Neural progenitor cell (in vitro differentiated cells): Measurements from ENCODE around the gene ABHD14A. TPM values are rescaled to one million over a fixed set of nuclear protein-coding genes. Genes with fewer than 3 reads are reported as not detected.
A peak's percentile ranks its signal among the peaks of the same experiment; 100 is the strongest.

Source experiments
- DNase-seq: peaks from one replicate; pipeline ENCODE4 v3.0.0-alpha.2; 2016; ENCODE audit warnings: low spot score
- H2AFZ ChIP-seq: fragments of 200-600 bp; sonication (generic); replicated peaks from 2 replicates; pipeline ENCODE4 v1.6.1; 2016; ENCODE audit warnings: antibody characterized with exemption
- H3F3A ChIP-seq: fragments of 200-600 bp; sonication (generic); 2 replicates; pipeline ENCODE4 v1.6.1; 2016; ENCODE audit warnings: antibody characterized with exemption, low read depth
- H3K27ac ChIP-seq: fragments of 200-600 bp; sonication (generic); 2 replicates; pipeline ENCODE4 v1.5.1; 2016; ENCODE audit warnings: mild to moderate bottlenecking
- H3K27me3 ChIP-seq: fragments of 200-600 bp; sonication (generic); 2 replicates; pipeline ENCODE4 v1.6.1; 2016; ENCODE audit warnings: mild to moderate bottlenecking, moderate library complexity
- H3K36me3 ChIP-seq: fragments of 200-600 bp; sonication (generic); 2 replicates; pipeline ENCODE4 v1.5.1; 2016
- H3K4me1 ChIP-seq: fragments of 200-600 bp; sonication (generic); 2 replicates; pipeline ENCODE4 v1.6.1; 2016; ENCODE audit warnings: mixed run types
- H3K4me2 ChIP-seq: fragments of 200-600 bp; sonication (generic); 2 replicates; pipeline ENCODE4 v1.6.1; 2016
- H3K4me3 ChIP-seq: fragments of 200-600 bp; sonication (generic); 2 replicates; pipeline ENCODE4 v1.5.1; 2016
- H3K79me2 ChIP-seq: fragments of 200-600 bp; sonication (generic); 2 replicates; pipeline ENCODE4 v1.6.1; 2016; ENCODE audit warnings: low read depth
- H3K9ac ChIP-seq: fragments of 200-600 bp; sonication (generic); 2 replicates; pipeline ENCODE4 v1.6.1; 2016
- H3K9me3 ChIP-seq: fragments of 200-600 bp; sonication (generic); 2 replicates; pipeline ENCODE4 v1.5.1; 2016; ENCODE audit warnings: low read depth
- H4K20me1 ChIP-seq: fragments of 200-600 bp; sonication (generic); 2 replicates; pipeline ENCODE4 v1.6.1; 2016; ENCODE audit warnings: low read depth
- H3K27ac Mint-ChIP-seq: 3 replicates; pipeline ENCODE4 v1.8.0; 2021; ENCODE audit warnings: mixed read lengths
- H3K27me3 Mint-ChIP-seq: 2 replicates; pipeline ENCODE4 v1.8.0; 2022; ENCODE audit warnings: low read depth, mild to moderate bottlenecking, inconsistent platforms, moderate library complexity, mixed read lengths; ENCODE audit not compliant: insufficient read depth
- H3K36me3 Mint-ChIP-seq: 3 replicates; pipeline ENCODE4 v1.8.0; 2021; ENCODE audit warnings: mixed read lengths
- H3K4me1 Mint-ChIP-seq: 3 replicates; pipeline ENCODE4 v1.8.0; 2021; ENCODE audit warnings: mixed read lengths
- H3K4me3 Mint-ChIP-seq: 3 replicates; pipeline ENCODE4 v1.8.0; 2021; ENCODE audit warnings: mild to moderate bottlenecking, moderate library complexity, mixed read lengths
- H3K9me3 Mint-ChIP-seq: 3 replicates; pipeline ENCODE4 v1.8.0; 2020; ENCODE audit warnings: mixed read lengths
- EZH2 ChIP-seq: fragments of 200-600 bp; sonication (generic); IDR thresholded peaks from 2 replicates; pipeline ENCODE4 v1.6.1; 2017; ENCODE audit warnings: antibody characterized with exemption, mild to moderate bottlenecking, moderate library complexity
- EZH2phosphoT487 ChIP-seq: fragments of 200-600 bp; sonication (generic); IDR thresholded peaks from 2 replicates; pipeline ENCODE4 v1.6.1; 2017; ENCODE audit warnings: antibody characterized with exemption
- total RNA-seq: library from RNA; depleted of rRNA; stranded (reverse); fragments of >200 nt; gene quantifications from 2 replicates; pipeline ENCODE4 v1.2.3, GENCODE V29; 2015; ENCODE audit warnings: low replicate concordance
- TF ChIP-seq, protein P1 (sequence below): fragments of 200-600 bp; sonication (generic); IDR thresholded peaks from 2 replicates; pipeline ENCODE4 v1.5.1; 2017; ENCODE audit warnings: antibody characterized with exemption, mild to moderate bottlenecking

Gene ABHD14A
- total RNA-seq, 1 donor from 2014 or later, result 4.0 TPM

DNA sequence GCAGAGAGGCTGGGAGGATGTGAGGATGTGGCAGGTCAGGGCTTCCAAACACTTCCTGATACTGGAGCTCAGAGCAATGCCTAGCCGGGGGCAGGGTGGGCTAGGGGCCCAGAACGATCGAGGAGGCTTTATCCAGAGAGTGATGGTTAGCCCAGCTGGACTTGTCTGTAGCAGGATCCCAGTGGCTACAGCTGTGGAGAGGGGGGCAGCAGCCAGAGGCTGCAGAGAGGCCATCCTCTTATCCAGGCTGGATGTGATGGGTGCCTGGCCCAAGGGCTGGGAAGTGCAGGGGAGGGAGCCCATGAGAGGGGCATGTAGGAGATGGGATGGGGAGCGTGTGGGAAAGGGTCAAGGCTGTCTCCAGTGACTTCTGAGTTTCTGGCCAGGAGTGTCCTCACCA, 28.1 kb upstream of the ABHD14A start:
- Histone ChIP-seq H3K27ac (no peak overlapping the region), H3K4me1 (peaks cover 3% of the 10 kb centered on the region), H3K9me3 (no peaks in the 10 kb centered on the region), H3K4me2 (no peak overlapping the region), H3K36me3 (no peaks in the 10 kb centered on the region), H2AFZ (no peak overlapping the region), H3F3A (no peaks in the 10 kb centered on the region), H3K79me2 (no peaks in the 10 kb centered on the region), H4K20me1 (no peaks in the 10 kb centered on the region), H3K9ac (no peak overlapping the region), H3K27me3 (peaks cover 46% of the 10 kb centered on the region), H3K4me3 (no peak overlapping the region)
- Mint-ChIP-seq H3K4me1 (no peaks in the 10 kb centered on the region), H3K36me3 (no peaks in the 10 kb centered on the region), H3K9me3 (no peaks in the 10 kb centered on the region), H3K4me3 (no peak overlapping the region), H3K27ac (no peak overlapping the region), H3K27me3 (peaks cover 10% of the 10 kb centered on the region)
- no peak for DNase-seq
- TF ChIP-seq EZH2phosphoT487 (no peak), EZH2 (no peak)
- TF ChIP-seq, protein P1, sequence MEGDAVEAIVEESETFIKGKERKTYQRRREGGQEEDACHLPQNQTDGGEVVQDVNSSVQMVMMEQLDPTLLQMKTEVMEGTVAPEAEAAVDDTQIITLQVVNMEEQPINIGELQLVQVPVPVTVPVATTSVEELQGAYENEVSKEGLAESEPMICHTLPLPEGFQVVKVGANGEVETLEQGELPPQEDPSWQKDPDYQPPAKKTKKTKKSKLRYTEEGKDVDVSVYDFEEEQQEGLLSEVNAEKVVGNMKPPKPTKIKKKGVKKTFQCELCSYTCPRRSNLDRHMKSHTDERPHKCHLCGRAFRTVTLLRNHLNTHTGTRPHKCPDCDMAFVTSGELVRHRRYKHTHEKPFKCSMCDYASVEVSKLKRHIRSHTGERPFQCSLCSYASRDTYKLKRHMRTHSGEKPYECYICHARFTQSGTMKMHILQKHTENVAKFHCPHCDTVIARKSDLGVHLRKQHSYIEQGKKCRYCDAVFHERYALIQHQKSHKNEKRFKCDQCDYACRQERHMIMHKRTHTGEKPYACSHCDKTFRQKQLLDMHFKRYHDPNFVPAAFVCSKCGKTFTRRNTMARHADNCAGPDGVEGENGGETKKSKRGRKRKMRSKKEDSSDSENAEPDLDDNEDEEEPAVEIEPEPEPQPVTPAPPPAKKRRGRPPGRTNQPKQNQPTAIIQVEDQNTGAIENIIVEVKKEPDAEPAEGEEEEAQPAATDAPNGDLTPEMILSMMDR, result no peak

DNA sequence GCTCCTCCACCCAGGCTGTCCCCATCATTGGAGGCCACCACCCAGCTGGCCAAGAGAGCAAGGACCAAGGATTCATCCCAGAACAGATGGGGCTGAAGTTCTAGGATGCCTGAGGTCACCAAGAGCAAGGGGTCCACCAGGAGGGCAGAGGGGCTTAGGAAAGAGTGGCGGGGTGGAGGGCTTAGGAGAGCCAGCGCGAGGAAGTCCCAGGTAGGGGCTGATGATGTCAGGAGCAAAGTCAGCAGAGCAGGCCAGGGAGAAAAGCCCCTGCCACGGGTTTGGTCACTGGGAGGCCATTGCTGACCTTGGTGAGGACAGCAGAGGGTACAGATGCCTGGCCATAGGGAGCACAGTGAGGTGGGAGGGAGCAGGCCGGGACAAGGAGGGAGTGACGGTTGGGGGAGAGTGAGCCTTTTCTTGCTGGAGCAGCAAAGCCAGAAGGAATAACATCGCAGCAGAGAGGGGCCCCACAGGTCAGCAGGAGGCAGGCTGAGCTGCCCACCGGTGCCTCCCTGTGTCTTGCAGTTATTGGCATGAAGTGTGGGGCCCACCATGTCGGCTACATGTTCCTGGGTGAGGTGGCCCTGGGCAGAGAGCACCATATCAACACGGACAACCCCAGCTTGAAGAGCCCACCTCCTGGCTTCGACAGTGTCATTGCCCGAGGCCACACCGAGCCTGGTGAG, 27.5 kb upstream of the ABHD14A start:
- no peak overlapping the region for H3K27ac ChIP-seq

DNA sequence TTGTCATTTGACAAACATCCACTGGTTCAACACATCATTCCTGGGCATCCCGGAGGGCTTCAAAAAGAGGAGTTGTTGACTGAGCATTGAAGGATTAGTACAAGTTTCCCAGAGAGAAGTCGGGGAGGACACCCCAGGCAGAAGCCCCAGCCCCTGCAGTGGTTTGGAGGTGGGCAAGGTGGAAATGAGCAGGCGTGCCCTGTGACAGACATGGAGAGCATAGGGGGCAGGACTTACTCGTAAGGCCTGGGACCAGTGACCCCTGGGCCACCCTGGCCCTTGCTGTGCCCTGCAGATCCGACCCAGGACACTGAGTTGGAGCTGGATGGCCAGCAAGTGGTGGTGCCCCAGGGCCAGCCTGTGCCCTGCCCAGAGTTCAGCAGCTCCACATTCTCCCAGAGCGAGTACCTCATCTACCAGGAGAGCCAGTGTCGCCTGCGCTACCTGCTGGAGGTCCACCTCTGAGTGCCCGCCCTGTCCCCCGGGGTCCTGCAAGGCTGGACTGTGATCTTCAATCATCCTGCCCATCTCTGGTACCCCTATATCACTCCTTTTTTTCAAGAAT, 26.8 kb upstream of the ABHD14A start:
- H3K27ac ChIP-seq, result no peak overlapping the region
- no peaks in the 10 kb centered on the region for H3K36me3 ChIP-seq
- H3K27me3 ChIP-seq, result peaks cover 53% of the 10 kb centered on the region
- H3K9me3 ChIP-seq, result no peaks in the 10 kb centered on the region
- H2AFZ ChIP-seq, result no peak overlapping the region
- Mint-ChIP-seq H3K4me1 (peaks cover 2% of the 10 kb centered on the region), H3K27me3 (peaks cover 10% of the 10 kb centered on the region), H3K4me3 (no peak overlapping the region), H3K27ac (no peak overlapping the region), H3K36me3 (no peaks in the 10 kb centered on the region), H3K9me3 (no peaks in the 10 kb centered on the region)
- no peaks in the 10 kb centered on the region for H3K79me2 ChIP-seq
- no peak overlapping the region for H3K4me3 ChIP-seq
- H3K4me2 ChIP-seq, result no peak overlapping the region
- H3K4me1 ChIP-seq, result no peaks in the 10 kb centered on the region
- DNase-seq, result no peak
- H3K9ac ChIP-seq, result no peak overlapping the region
- no peaks in the 10 kb centered on the region for H4K20me1 ChIP-seq
- no peak for TF ChIP-seq EZH2
- TF ChIP-seq, protein P1, result no peak
- TF ChIP-seq EZH2phosphoT487, result no peak
- no peaks in the 10 kb centered on the region for H3F3A ChIP-seq

More for the DNA sequence above, 27.5 kb upstream of the ABHD14A start:
- H3K36me3 Mint-ChIP-seq, result no peaks in the 10 kb centered on the region
- Histone ChIP-seq H3F3A (no peaks in the 10 kb centered on the region), H3K4me3 (no peak overlapping the region), H3K9ac (no peak overlapping the region), H3K36me3 (no peaks in the 10 kb centered on the region), H3K9me3 (no peaks in the 10 kb centered on the region), H4K20me1 (no peaks in the 10 kb centered on the region), H3K4me1 (peaks cover 1% of the 10 kb centered on the region), H2AFZ (no peak overlapping the region), H3K79me2 (no peaks in the 10 kb centered on the region), H3K4me2 (no peak overlapping the region), H3K27me3 (peaks cover 52% of the 10 kb centered on the region)
- no peak for DNase-seq
- H3K4me1 Mint-ChIP-seq, result no peaks in the 10 kb centered on the region
- TF ChIP-seq EZH2, result no peak
- TF ChIP-seq EZH2phosphoT487, result no peak
- TF ChIP-seq, protein P1, result no peak
- H3K4me3 Mint-ChIP-seq, result no peak overlapping the region
- H3K27ac Mint-ChIP-seq, result peak overlapping the region; percentile 69
- peaks cover 10% of the 10 kb centered on the region for H3K27me3 Mint-ChIP-seq
- H3K9me3 Mint-ChIP-seq, result no peaks in the 10 kb centered on the region
